HepG2 (cell line): Measurements from ENCODE around the gene ZNF343. TPM values are rescaled to one million over a fixed set of nuclear protein-coding genes. Genes with fewer than 3 reads are reported as not detected.

ENCODE experiments used
- BCL3 ChIP-seq: sonication (generic); formaldehyde crosslinking; IDR thresholded peaks from 2 replicates; pipeline ENCODE4 v1.5.1; 2020; ENCODE audit warnings: mild to moderate bottlenecking, missing genetic modification reagents, moderate library complexity
- ETV6 ChIP-seq: sonication (generic); formaldehyde crosslinking; conservative IDR thresholded peaks from 2 replicates; pipeline ENCODE4 v1.4.0; 2020; ENCODE audit warnings: missing genetic modification reagents
- GATAD1 ChIP-seq: IDR thresholded peaks from 2 replicates; pipeline ENCODE4 v1.6.1; 2016; ENCODE audit warnings: missing genetic modification reagents, missing compliant biosample characterization
- MEIS2 ChIP-seq: sonication (generic); formaldehyde crosslinking; IDR thresholded peaks from 2 replicates; pipeline ENCODE4 v1.9.0; 2021; ENCODE audit warnings: mild to moderate bottlenecking, missing genetic modification reagents
- RORA ChIP-seq: sonication (generic); formaldehyde crosslinking; IDR thresholded peaks from 2 replicates; pipeline ENCODE4 v1.5.0; 2020; ENCODE audit warnings: mild to moderate bottlenecking, missing genetic modification reagents, moderate library complexity
- SRSF1 ChIP-seq: fragments of 200-400 bp; formaldehyde crosslinking; optimal IDR thresholded peaks from 2 replicates; pipeline ENCODE3; 2017; ENCODE audit warnings: mild to moderate bottlenecking, low read depth, low read length, moderate library complexity
- SRSF9 ChIP-seq: fragments of 200-400 bp; formaldehyde crosslinking; IDR thresholded peaks from 2 replicates; pipeline ENCODE4 v1.6.1; 2018; ENCODE audit warnings: borderline replicate concordance, mild to moderate bottlenecking, low read depth, low read length; ENCODE audit not compliant: insufficient read depth, poor library complexity, severe bottlenecking
- TOE1 ChIP-seq: sonication (generic); formaldehyde crosslinking; IDR thresholded peaks from 2 replicates; pipeline ENCODE4 v1.4.0; 2020; ENCODE audit warnings: mild to moderate bottlenecking, missing genetic modification reagents
- WIZ ChIP-seq: sonication (generic); formaldehyde crosslinking; IDR thresholded peaks from 2 replicates; pipeline ENCODE4 v1.5.1; 2020; ENCODE audit warnings: mild to moderate bottlenecking, missing genetic modification reagents
- ZBTB1 ChIP-seq: sonication (generic); formaldehyde crosslinking; IDR thresholded peaks from 2 replicates; pipeline ENCODE4 v1.4.0; 2020; ENCODE audit warnings: missing genetic modification reagents, borderline replicate concordance
- ZMYM4 ChIP-seq: sonication (generic); formaldehyde crosslinking; IDR thresholded peaks from 2 replicates; pipeline ENCODE4 v1.8.1; 2023; ENCODE audit warnings: mild to moderate bottlenecking, missing genetic modification reagents
- ZNF446 ChIP-seq: sonication (generic); formaldehyde crosslinking; IDR thresholded peaks from 2 replicates; pipeline ENCODE4 v1.5.0; 2020; ENCODE audit warnings: mild to moderate bottlenecking, missing genetic modification reagents
- ZNF605 ChIP-seq: sonication (generic); formaldehyde crosslinking; IDR thresholded peaks from 2 replicates; pipeline ENCODE4 v1.8.0; 2022; ENCODE audit warnings: mild to moderate bottlenecking, missing genetic modification reagents
- ZNF619 ChIP-seq: sonication (generic); formaldehyde crosslinking; IDR thresholded peaks from 2 replicates; pipeline ENCODE4 v1.4.0; 2020; ENCODE audit warnings: mild to moderate bottlenecking, missing genetic modification reagents
- ZNF841 ChIP-seq: sonication (generic); formaldehyde crosslinking; IDR thresholded peaks from 2 replicates; pipeline ENCODE4 v1.8.1; 2023; ENCODE audit warnings: missing genetic modification reagents, borderline replicate concordance
- ZSCAN12 ChIP-seq: sonication (generic); formaldehyde crosslinking; IDR thresholded peaks from 2 replicates; pipeline ENCODE4 v1.9.0; 2021; ENCODE audit warnings: mild to moderate bottlenecking, missing genetic modification reagents
- polyA plus RNA-seq, 8 experiments: library from polyadenylated mRNA; depleted of rRNA in 3 of 8; stranded (reverse) in 7 of 8; unstranded in 1 of 8; fragments of >200 nt; fragmentation: Illumina TruSeq in 4 of 8; extraction: Trizol in 4 of 8; gene quantifications; 2 replicates each; pipeline versions ENCODE4 v1.2.1 to v1.2.3, GENCODE V29; 2011 to 2016; ENCODE audit warnings: low read depth in 4 of 8, missing spikeins in 1 of 8, mixed read lengths in 1 of 8; ENCODE audit not compliant: insufficient read depth in 1 of 8
- total RNA-seq, 5 experiments: library from RNA; depleted of rRNA; stranded (reverse); fragments of >200 nt; fragmentation: Illumina TruSeq; extraction: Trizol; gene quantifications; 2 replicates each; pipeline ENCODE4 v1.2.3, GENCODE V29; 2016; ENCODE audit warnings: low read depth in 1 of 5
- TF ChIP-seq, protein P1 (sequence below), 2 experiments: fragments of 450-650 bp in 1 of 2; sonication (generic) in 1 of 2; formaldehyde crosslinking; IDR thresholded peaks; 2 replicates each; pipeline versions ENCODE4 v1.5.0 to v1.8.0; 2020 to 2022; ENCODE audit warnings: mild to moderate bottlenecking in 1 of 2, missing genetic modification reagents in 1 of 2
- TF ChIP-seq, protein P2 (sequence below): fragments of 450-650 bp; IDR thresholded peaks from 2 replicates; pipeline ENCODE4 v1.6.1; 2016
- TF ChIP-seq, protein P3 (sequence below): sonication (generic); formaldehyde crosslinking; IDR thresholded peaks from 2 replicates; pipeline ENCODE4 v1.5.0; 2020; ENCODE audit warnings: missing genetic modification reagents
- TF ChIP-seq, protein P4 (sequence below): sonication (generic); formaldehyde crosslinking; conservative IDR thresholded peaks from 2 replicates; pipeline ENCODE4 v1.8.0; 2022; ENCODE audit warnings: low read depth, missing genetic modification reagents
- TF ChIP-seq, protein P5 (sequence below): IDR thresholded peaks from 2 replicates; pipeline ENCODE4 v1.6.1; 2016; ENCODE audit warnings: mild to moderate bottlenecking

Gene ZNF343
- total and polyA plus RNA-seq, 2 of the 13 experiments (the other 11 are each of a cell fraction or from before 2014, with no cell fraction given) = 16.4 to 22.1 TPM

DNA sequence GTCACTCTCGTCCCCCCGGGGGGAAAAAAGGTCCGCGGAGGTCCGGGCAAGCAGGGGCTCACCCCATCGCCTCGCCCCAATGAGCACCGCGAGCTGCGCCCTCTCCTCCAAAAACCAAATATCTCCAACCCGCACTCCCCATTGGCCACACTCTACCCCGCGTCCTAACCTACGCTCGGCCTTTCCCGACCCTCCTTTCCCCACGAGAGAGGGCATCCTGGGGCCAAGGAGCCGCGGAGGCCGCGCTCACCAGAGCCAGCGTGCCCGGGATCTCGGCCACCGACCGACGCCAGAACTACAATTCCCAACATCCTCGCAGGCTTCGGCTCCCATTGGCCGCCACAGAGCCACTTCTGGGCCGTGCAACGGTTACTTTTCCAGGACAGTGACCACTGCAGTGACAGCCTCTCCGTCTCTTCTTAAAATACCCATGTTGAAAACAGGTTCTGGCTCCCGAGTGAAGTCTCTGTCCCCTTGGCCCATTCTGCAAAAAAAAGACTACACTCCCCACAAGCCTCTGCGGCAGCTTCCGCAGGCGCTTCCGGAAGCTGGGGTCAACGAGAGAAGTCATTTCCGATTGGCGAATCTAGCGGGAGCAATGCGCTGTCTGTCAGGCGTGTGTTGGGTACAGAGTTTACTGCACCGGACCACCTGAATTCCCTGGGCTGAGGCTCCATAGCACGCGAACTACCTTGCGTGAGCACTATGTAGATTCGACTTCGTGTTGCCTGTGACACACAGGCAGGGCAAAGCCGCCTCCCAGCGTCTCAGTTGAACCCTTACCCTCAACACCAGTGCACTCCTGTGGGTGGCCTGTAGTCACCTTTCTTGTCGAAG, at the start of gene ZNF343 (continued):
- TF ChIP-seq, protein P1, sequence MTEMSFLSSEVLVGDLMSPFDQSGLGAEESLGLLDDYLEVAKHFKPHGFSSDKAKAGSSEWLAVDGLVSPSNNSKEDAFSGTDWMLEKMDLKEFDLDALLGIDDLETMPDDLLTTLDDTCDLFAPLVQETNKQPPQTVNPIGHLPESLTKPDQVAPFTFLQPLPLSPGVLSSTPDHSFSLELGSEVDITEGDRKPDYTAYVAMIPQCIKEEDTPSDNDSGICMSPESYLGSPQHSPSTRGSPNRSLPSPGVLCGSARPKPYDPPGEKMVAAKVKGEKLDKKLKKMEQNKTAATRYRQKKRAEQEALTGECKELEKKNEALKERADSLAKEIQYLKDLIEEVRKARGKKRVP (CRISPR knock-in tag; IDR thresholded peaks at IDR 0.05) = 0 out of 4 replicates have a peak, but pooled peaks of 1 of the 2 experiments have one; percentile 16
- TF ChIP-seq ZNF619 (CRISPR knock-in tag) (peak; percentile 48; the same call in 1 of the 2 replicates), SRSF9 (no peak), WIZ (CRISPR knock-in tag) (peak; percentile 95), ZSCAN12 (CRISPR knock-in tag) (peak; percentile 19; the same call in 1 of the 2 replicates), ZNF446 (CRISPR knock-in tag) (peak; percentile 95), ZBTB1 (peak; percentile 75; the same call in 1 of the 2 replicates), BCL3 (CRISPR knock-in tag) (peak; percentile 87), SRSF1 (no peak), ZNF841 (CRISPR knock-in tag) (no peak), ETV6 (CRISPR knock-in tag) (peak; percentile 67; the same call in 1 of the 2 replicates), TOE1 (CRISPR knock-in tag) (no peak; the same call in 1 of the 2 replicates), ZNF605 (CRISPR knock-in tag) (peak; percentile 89), GATAD1 (CRISPR knock-in tag) (peak; percentile 90), RORA (CRISPR knock-in tag) (no peak; the same call in 1 of the 2 replicates), ZMYM4 (peak; percentile 73; the same call in 1 of the 2 replicates), MEIS2 (CRISPR knock-in tag) (no peak; the same call in none of the 2 replicates)
- TF ChIP-seq, protein P2, sequence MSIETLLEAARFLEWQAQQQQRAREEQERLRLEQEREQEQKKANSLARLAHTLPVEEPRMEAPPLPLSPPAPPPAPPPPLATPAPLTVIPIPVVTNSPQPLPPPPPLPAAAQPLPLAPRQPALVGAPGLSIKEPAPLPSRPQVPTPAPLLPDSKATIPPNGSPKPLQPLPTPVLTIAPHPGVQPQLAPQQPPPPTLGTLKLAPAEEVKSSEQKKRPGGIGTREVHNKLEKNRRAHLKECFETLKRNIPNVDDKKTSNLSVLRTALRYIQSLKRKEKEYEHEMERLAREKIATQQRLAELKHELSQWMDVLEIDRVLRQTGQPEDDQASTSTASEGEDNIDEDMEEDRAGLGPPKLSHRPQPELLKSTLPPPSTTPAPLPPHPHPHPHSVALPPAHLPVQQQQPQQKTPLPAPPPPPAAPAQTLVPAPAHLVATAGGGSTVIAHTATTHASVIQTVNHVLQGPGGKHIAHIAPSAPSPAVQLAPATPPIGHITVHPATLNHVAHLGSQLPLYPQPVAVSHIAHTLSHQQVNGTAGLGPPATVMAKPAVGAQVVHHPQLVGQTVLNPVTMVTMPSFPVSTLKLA = no peak
- TF ChIP-seq, protein P3, sequence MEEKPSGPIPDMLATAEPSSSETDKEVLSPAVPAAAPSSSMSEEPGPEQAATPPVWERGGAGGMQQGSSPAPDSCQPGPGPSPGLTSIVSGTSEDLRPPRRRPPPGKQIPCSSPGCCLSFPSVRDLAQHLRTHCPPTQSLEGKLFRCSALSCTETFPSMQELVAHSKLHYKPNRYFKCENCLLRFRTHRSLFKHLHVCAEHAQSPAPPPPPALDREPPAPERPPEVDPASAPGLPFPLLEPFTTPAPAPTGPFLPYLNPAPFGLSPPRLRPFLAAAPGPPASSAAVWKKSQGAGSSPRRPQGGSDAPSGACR = peak; percentile 25; the same call in 1 of the 2 replicates
- TF ChIP-seq, protein P4, sequence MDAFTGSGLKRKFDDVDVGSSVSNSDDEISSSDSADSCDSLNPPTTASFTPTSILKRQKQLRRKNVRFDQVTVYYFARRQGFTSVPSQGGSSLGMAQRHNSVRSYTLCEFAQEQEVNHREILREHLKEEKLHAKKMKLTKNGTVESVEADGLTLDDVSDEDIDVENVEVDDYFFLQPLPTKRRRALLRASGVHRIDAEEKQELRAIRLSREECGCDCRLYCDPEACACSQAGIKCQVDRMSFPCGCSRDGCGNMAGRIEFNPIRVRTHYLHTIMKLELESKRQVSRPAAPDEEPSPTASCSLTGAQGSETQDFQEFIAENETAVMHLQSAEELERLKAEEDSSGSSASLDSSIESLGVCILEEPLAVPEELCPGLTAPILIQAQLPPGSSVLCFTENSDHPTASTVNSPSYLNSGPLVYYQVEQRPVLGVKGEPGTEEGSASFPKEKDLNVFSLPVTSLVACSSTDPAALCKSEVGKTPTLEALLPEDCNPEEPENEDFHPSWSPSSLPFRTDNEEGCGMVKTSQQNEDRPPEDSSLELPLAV (CRISPR knock-in tag) = no peak
- TF ChIP-seq, protein P5, sequence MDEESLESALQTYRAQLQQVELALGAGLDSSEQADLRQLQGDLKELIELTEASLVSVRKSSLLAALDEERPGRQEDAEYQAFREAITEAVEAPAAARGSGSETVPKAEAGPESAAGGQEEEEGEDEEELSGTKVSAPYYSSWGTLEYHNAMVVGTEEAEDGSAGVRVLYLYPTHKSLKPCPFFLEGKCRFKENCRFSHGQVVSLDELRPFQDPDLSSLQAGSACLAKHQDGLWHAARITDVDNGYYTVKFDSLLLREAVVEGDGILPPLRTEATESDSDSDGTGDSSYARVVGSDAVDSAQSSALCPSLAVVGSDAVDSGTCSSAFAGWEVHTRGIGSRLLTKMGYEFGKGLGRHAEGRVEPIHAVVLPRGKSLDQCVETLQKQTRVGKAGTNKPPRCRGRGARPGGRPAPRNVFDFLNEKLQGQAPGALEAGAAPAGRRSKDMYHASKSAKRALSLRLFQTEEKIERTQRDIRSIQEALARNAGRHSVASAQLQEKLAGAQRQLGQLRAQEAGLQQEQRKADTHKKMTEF (CRISPR knock-in tag) = peak; percentile 92
